Measurements from ENCODE around the gene ITPR2.
"Not testable (repeated sequence)": the region's sequence is repeated elsewhere in the genome, so short reads cannot be mapped to it uniquely, and the experiment has no call there.

The ITPR2 gene

DNA sequence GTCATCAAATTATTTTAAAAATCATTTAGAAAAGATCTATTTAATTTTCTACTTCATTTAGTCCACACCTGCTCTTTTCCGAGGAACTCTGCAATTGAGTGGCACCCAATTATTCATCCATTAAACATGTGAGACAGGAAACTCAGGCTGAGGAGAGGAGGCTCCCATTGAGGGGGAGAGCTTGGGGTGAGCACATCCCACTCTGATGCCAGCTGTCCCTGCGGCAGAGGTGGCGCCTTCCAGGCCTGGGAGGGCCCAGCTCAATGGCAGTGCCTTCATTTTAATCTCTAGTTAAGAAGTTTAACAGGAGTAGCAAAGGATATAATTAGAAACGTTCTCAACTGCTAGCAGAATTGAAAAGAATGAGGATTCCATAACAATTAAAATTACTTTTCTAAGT lies 92.0 kb downstream of the ITPR2 start:
- Histone ChIP-seq H3K36me3 (ENCODE audit: control insufficient read depth, insufficient read depth, low read length) (no peaks in the 10 kb centered on the region), H3K9me3 (ENCODE audit: control insufficient read depth, low read length) (no peaks in the 10 kb centered on the region), H3K27me3 (ENCODE audit: control insufficient read depth, insufficient read depth, low read length) (no peaks in the 10 kb centered on the region), H3K4me3 (ENCODE audit: low read length) (no peak overlapping the region), H3K4me1 (ENCODE audit: control insufficient read depth, insufficient read depth, low read length) (no peaks in the 10 kb centered on the region), H3K9ac (ENCODE audit: low read length) (no peak overlapping the region)

DNA sequence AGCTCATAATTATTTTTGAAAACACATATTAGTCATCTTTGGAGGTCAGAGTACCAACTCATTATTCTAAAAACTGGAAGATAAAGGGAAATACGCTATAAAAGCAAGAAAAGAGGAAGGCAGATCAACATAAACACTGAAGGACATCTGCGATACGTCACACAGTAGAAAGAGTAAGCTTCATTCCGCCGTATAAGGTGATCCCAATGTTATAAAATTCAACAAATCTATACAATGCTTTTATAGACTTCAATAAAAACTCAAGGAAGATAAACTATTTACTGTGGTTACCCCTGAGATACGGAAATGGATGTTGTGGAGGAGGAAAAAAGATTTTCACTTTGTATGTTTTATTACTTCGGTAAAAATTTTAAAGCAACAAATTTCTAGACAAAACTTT lies 92.6 kb downstream of the ITPR2 start:
- Histone ChIP-seq H3K36me3 (ENCODE audit: control insufficient read depth, insufficient read depth, low read length) (no peaks in the 10 kb centered on the region), H3K4me3 (ENCODE audit: low read length) (no peak overlapping the region), H3K27me3 (ENCODE audit: control insufficient read depth, insufficient read depth, low read length) (no peaks in the 10 kb centered on the region), H3K4me1 (ENCODE audit: control insufficient read depth, insufficient read depth, low read length) (no peaks in the 10 kb centered on the region), H3K9me3 (ENCODE audit: control insufficient read depth, low read length) (no peaks in the 10 kb centered on the region), H3K9ac (ENCODE audit: low read length) (no peak overlapping the region)

GRCh38 chr12:26737487-26738030 lies 95.4 kb downstream of the ITPR2 start:
- Histone ChIP-seq H3K9ac (ENCODE audit: low read length) (no peak overlapping the region), H3K9me3 (ENCODE audit: control insufficient read depth, low read length) (no peaks in the 10 kb centered on the region), H3K27me3 (ENCODE audit: control insufficient read depth, insufficient read depth, low read length) (no peaks in the 10 kb centered on the region), H3K36me3 (ENCODE audit: control insufficient read depth, insufficient read depth, low read length) (no peaks in the 10 kb centered on the region), H3K4me3 (ENCODE audit: low read length) (no peak overlapping the region), H3K4me1 (ENCODE audit: control insufficient read depth, insufficient read depth, low read length) (peaks cover 3% of the 10 kb centered on the region)

- H3K27me3 ChIP-seq (ENCODE audit: control insufficient read depth, insufficient read depth, low read length), result no peaks in the 10 kb centered on the region
These were observed 96.2 kb downstream of the ITPR2 start for GRCh38 chr12:26736563-26737486.

GRCh38 chr12:26735249-26735639 lies 97.8 kb downstream of the ITPR2 start:
- Histone ChIP-seq H3K9me3 (ENCODE audit: control insufficient read depth, low read length) (no peaks in the 10 kb centered on the region), H3K27me3 (ENCODE audit: control insufficient read depth, insufficient read depth, low read length) (no peaks in the 10 kb centered on the region), H3K4me1 (ENCODE audit: control insufficient read depth, insufficient read depth, low read length) (peaks cover 12% of the 10 kb centered on the region), H3K9ac (ENCODE audit: low read length) (no peak overlapping the region), H3K4me3 (ENCODE audit: low read length) (no peak overlapping the region), H3K36me3 (ENCODE audit: control insufficient read depth, insufficient read depth, low read length) (no peaks in the 10 kb centered on the region)

More at GRCh38 chr12:26736563-26737486, 96.2 kb downstream of the ITPR2 start:
- Histone ChIP-seq H3K9ac (ENCODE audit: low read length) (no peak overlapping the region), H3K4me3 (ENCODE audit: low read length) (no peak overlapping the region), H3K9me3 (ENCODE audit: control insufficient read depth, low read length) (no peaks in the 10 kb centered on the region), H3K36me3 (ENCODE audit: control insufficient read depth, insufficient read depth, low read length) (no peaks in the 10 kb centered on the region), H3K4me1 (ENCODE audit: control insufficient read depth, insufficient read depth, low read length) (peaks cover 10% of the 10 kb centered on the region)

- H3K9ac ChIP-seq (ENCODE audit: low read length), result no peak overlapping the region
- no peaks in the 10 kb centered on the region for H3K27me3 ChIP-seq (ENCODE audit: control insufficient read depth, insufficient read depth, low read length)
- H3K4me3 ChIP-seq (ENCODE audit: low read length), result no peak overlapping the region
- H3K36me3 ChIP-seq (ENCODE audit: control insufficient read depth, insufficient read depth, low read length), result no peaks in the 10 kb centered on the region
- no peaks in the 10 kb centered on the region for H3K9me3 ChIP-seq (ENCODE audit: control insufficient read depth, low read length)
- peaks cover 12% of the 10 kb centered on the region for H3K4me1 ChIP-seq (ENCODE audit: control insufficient read depth, insufficient read depth, low read length)
These were observed 98.3 kb downstream of the ITPR2 start for GRCh38 chr12:26734510-26735248.

DNA sequence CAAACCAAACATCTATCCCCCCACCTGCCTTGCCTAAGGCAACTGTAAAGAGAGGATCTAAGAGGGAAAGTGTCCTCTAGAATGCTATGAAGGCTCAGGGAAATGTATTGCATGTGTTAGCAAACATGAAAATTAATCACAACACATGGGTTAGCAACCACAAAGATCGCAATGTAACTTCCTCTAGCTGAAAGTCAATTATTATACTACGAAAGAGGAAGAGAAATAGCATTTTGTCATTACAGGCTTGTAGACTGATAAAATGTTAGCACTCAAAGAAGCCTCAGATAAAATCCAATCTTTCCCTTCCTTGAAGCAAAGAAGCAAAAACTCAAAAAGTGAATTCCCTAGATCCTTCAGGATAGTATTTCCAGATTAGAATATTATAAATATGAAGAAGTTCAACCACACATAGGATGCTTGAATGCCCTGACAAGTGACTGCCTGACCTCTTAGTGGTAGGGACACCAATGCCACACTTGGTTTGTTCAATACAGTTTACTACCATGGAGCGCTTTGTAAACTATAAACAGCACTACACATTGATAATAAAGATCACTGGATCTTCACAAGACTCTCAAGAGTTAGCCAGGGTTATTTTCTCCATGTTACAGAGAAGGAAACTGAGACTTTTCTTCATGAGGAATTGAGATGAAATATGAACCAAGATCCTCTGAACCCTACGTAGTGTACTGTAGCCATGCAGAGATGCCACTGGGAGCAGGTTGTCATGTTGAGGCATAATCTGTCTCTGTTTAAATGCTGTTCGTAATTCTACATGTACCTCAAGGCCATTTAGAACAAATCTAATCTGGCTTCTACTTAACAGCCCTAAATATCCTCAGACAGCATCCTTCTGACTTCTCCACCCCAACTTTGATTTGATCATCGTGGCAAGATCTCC lies 100.7 kb downstream of the ITPR2 start:
- Histone ChIP-seq H3K9ac (ENCODE audit: low read length) (no peak overlapping the region), H3K9me3 (ENCODE audit: control insufficient read depth, low read length) (no peaks in the 10 kb centered on the region), H3K36me3 (ENCODE audit: control insufficient read depth, insufficient read depth, low read length) (no peaks in the 10 kb centered on the region)

GRCh38 chr12:26730481-26731350 lies 102.3 kb downstream of the ITPR2 start:
- no peaks in the 10 kb centered on the region for H3K36me3 ChIP-seq (ENCODE audit: control insufficient read depth, insufficient read depth, low read length)
- no peaks in the 10 kb centered on the region for H3K27me3 ChIP-seq (ENCODE audit: control insufficient read depth, insufficient read depth, low read length)
- H3K9me3 ChIP-seq (ENCODE audit: control insufficient read depth, low read length), result no peaks in the 10 kb centered on the region
- peaks cover 16% of the 10 kb centered on the region for H3K4me1 ChIP-seq (ENCODE audit: control insufficient read depth, insufficient read depth, low read length)
- no peak overlapping the region for H3K9ac ChIP-seq (ENCODE audit: low read length)
- no peak overlapping the region for H3K4me3 ChIP-seq (ENCODE audit: low read length)

More for the DNA sequence above, 100.7 kb downstream of the ITPR2 start:
- H3K4me3 ChIP-seq (ENCODE audit: low read length), result no peak overlapping the region
- H3K27me3 ChIP-seq (ENCODE audit: control insufficient read depth, insufficient read depth, low read length), result no peaks in the 10 kb centered on the region
- peaks cover 12% of the 10 kb centered on the region for H3K4me1 ChIP-seq (ENCODE audit: control insufficient read depth, insufficient read depth, low read length)

- H3K36me3 ChIP-seq (ENCODE audit: control insufficient read depth, insufficient read depth, low read length); H3K4me3 ChIP-seq (ENCODE audit: low read length); H3K9me3 ChIP-seq (ENCODE audit: control insufficient read depth, low read length); H3K9ac ChIP-seq (ENCODE audit: low read length); H3K27me3 ChIP-seq (ENCODE audit: control insufficient read depth, insufficient read depth, low read length): not testable (repeated sequence)
- peaks cover 27% of the 10 kb centered on the region for H3K4me1 ChIP-seq (ENCODE audit: control insufficient read depth, insufficient read depth, low read length)
These were observed 103.8 kb downstream of the ITPR2 start for GRCh38 chr12:26729137-26729671.

DNA sequence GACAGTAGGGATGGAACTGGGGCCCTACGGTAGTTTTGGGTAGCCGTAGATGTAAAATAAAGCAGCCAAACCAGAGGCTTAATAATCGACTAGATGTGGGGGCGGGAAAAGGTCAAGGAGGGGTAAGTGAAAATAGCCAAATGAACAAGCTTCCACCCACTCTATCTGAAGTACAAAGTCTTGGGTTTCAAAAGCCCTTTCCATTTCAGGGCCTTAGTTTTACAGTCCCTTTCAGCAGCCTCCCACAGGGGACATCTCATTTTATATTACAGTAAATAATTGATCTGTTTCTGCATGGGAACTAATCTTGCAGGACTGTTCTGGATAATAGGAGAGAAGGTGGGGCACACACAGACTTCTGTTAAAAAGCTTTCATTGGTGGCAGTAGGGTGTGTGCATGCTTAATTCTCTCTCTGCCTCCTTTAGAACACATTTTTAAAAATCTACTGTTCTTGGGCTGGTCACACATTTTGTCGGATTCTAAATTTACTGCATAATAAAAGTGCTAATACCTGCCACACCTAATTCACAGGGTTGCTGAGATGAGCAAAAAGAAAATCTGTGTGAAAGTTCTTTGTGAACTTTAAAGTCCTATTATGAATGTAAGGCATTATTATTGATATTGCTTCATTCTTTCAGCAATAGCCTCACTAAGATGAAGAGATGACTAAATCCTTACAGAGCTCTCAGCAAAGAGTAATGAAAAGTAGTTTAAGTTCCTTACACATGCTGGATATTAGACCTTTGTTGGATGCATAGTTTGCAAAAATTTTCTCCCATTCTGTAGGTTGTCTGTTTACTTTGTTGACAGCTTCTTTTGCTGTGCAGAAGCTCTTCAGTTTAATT lies 104.6 kb downstream of the ITPR2 start:
- no peaks in the 10 kb centered on the region for H3K9me3 ChIP-seq (ENCODE audit: control insufficient read depth, low read length)
- peaks cover 33% of the 10 kb centered on the region for H3K4me1 ChIP-seq (ENCODE audit: control insufficient read depth, insufficient read depth, low read length)
- H3K9ac ChIP-seq (ENCODE audit: low read length), result no peak overlapping the region
- H3K4me3 ChIP-seq (ENCODE audit: low read length), result no peak overlapping the region
- H3K36me3 ChIP-seq (ENCODE audit: control insufficient read depth, insufficient read depth, low read length), result no peaks in the 10 kb centered on the region
- H3K27me3 ChIP-seq (ENCODE audit: control insufficient read depth, insufficient read depth, low read length), result no peaks in the 10 kb centered on the region

Data from mucosa of stomach (tissue), 1 donor.